PC-3 (cell line): ENCODE results near the gene ZKSCAN4. TPM values are rescaled to one million over a fixed set of nuclear protein-coding genes. Genes with fewer than 3 reads are reported as not detected.
A peak's percentile ranks its signal among the peaks of the same experiment; 100 is the strongest.

Source experiments
- ATAC-seq: fragments of 200-7000 bp; cut with Tn5 transposase; 2 replicates; pipeline ENCODE4 v1.9.1; 2020; ENCODE audit warnings: mild to moderate bottlenecking, moderate library complexity
- BruUV-seq: library from RNA; stranded (reverse); fragments of 400-500 nt; replicated peaks from 2 replicates; lab custom pipeline; 2021; lab: Mats Ljungman, UMichigan
- CTCF ChIA-PET: fragments of 300-600 bp; sonication (Branson Sonifier 250); formaldehyde crosslinking; loops from one replicate; lab custom pipeline; 2022; ENCODE audit warnings: antibody characterized with exemption; lab: Charles Lee
- POLR2A ChIA-PET: fragments of 300-600 bp; sonication (Branson Sonifier 250); formaldehyde crosslinking; loops from one replicate; lab custom pipeline; 2022; ENCODE audit warnings: antibody characterized with exemption; ENCODE audit not compliant: unreplicated experiment; lab: Charles Lee
- DNase-seq: peaks from one replicate; pipeline ENCODE4 v3.0.0-alpha.2; 2015
- H2AFZ ChIP-seq: fragments of 300-600 bp; sonication (generic); 2 replicates; pipeline ENCODE4 v1.6.0; 2016; ENCODE audit warnings: antibody characterized with exemption, low read length
- H3F3A ChIP-seq: fragments of 300-600 bp; sonication (generic); one replicate; pipeline ENCODE4 v1.6.0; 2017; ENCODE audit warnings: antibody characterized with exemption, low read length, control low read depth, mild to moderate bottlenecking; ENCODE audit not compliant: unreplicated experiment
- H3K27ac ChIP-seq: fragments of 300-600 bp; sonication (generic); 2 replicates; pipeline ENCODE4 v1.5.1; 2016; ENCODE audit warnings: mild to moderate bottlenecking, low read length
- H3K27me3 ChIP-seq: fragments of 300-600 bp; sonication (generic); 2 replicates; pipeline ENCODE4 v1.6.1; 2016; ENCODE audit warnings: low read length, mixed read lengths
- H3K36me3 ChIP-seq: fragments of 300-600 bp; sonication (generic); 2 replicates; pipeline ENCODE4 v1.6.1; 2016; ENCODE audit warnings: low read depth, mixed run types, low read length, mixed read lengths
- H3K4me1 ChIP-seq: fragments of 300-600 bp; sonication (generic); 2 replicates; pipeline ENCODE4 v1.5.1; 2016; ENCODE audit warnings: low read length; ENCODE audit not compliant: insufficient read depth
- H3K4me2 ChIP-seq: fragments of 300-600 bp; sonication (generic); 2 replicates; pipeline ENCODE4 v1.6.0; 2016; ENCODE audit warnings: low read length
- H3K4me3 ChIP-seq: fragments of 300-600 bp; sonication (generic); 2 replicates; pipeline ENCODE4 v1.5.1; 2016; ENCODE audit warnings: mild to moderate bottlenecking, low read length, mixed read lengths
- H3K79me2 ChIP-seq: fragments of 300-600 bp; sonication (generic); 2 replicates; pipeline ENCODE4 v1.6.1; 2017; ENCODE audit warnings: low read length, mixed read lengths
- H3K9ac ChIP-seq: fragments of 300-600 bp; sonication (generic); 2 replicates; pipeline ENCODE4 v1.6.0; 2016; ENCODE audit warnings: mild to moderate bottlenecking, low read length
- H3K9me2 ChIP-seq: fragments of 300-600 bp; sonication (generic); replicated peaks from 2 replicates; pipeline ENCODE4 v1.6.1; 2016; ENCODE audit warnings: mixed run types, low read length, mixed read lengths
- H3K9me3 ChIP-seq: fragments of 300-600 bp; sonication (generic); 2 replicates; pipeline ENCODE4 v1.6.1; 2016; ENCODE audit warnings: low read length, mixed read lengths
- H4K20me1 ChIP-seq: fragments of 300-600 bp; sonication (generic); 2 replicates; pipeline ENCODE4 v1.6.1; 2016; ENCODE audit warnings: low read length, mixed read lengths
- CTCF ChIP-seq: fragments of 300-600 bp; sonication (generic); conservative IDR thresholded peaks from 2 replicates; pipeline ENCODE4 v1.5.1; 2017; ENCODE audit warnings: antibody characterized with exemption, low read depth, mild to moderate bottlenecking, low read length
- EZH2 ChIP-seq: fragments of 300-600 bp; sonication (generic); IDR thresholded peaks from one replicate; pipeline ENCODE4 v1.6.1; 2017; ENCODE audit warnings: antibody characterized with exemption, mild to moderate bottlenecking, low read length; ENCODE audit not compliant: unreplicated experiment
- EZH2phosphoT487 ChIP-seq: fragments of 300-600 bp; sonication (generic); IDR thresholded peaks from 2 replicates; pipeline ENCODE4 v1.6.1; 2018; ENCODE audit warnings: mild to moderate bottlenecking, antibody characterized with exemption, low read length, borderline replicate concordance
- intact Hi-C: fragments of 100-400 bp; cut with micrococcal nuclease; formaldehyde crosslinking; loops from 2 replicates; pipeline ENCODE4 v1.9.0; 2023
- total RNA-seq: library from RNA; depleted of rRNA; stranded (reverse); fragments of >200 nt; gene quantifications from 2 replicates; pipeline ENCODE4 v1.2.3, GENCODE V29; 2014

ZKSCAN4 gene
- total RNA-seq, 1 experiment from 2014 or later, result 2.3 TPM

- CTCF ChIA-PET, result interaction anchor here (1.6 kb wide), 1 partner anchor 89 kb away, joined by 6 read pairs; no protein-coding TSS in a partner anchor
- Histone ChIP-seq H3K27ac (peak overlapping the region; percentile 48), H3K9me2 (no peaks in the 10 kb centered on the region), H3K36me3 (no peaks in the 10 kb centered on the region), H3F3A (peaks cover 5% of the 10 kb centered on the region), H2AFZ (peak overlapping the region; percentile 93), H3K9ac (peak overlapping the region; percentile 78), H3K79me2 (peaks cover 25% of the 10 kb centered on the region), H3K4me1 (peaks cover 28% of the 10 kb centered on the region), H3K4me3 (peak overlapping the region; percentile 86), H3K27me3 (no peaks in the 10 kb centered on the region), H3K4me2 (peak overlapping the region; percentile 82), H4K20me1 (no peaks in the 10 kb centered on the region), H3K9me3 (no peaks in the 10 kb centered on the region)
- intact Hi-C loops, result loop anchor here (2.0 to 5.0 kb wide), 3 partner anchors 71 to 134 kb away; partner anchors contain the start of genes ZKSCAN3 and ZSCAN31
- TSS peak; percentile 86 for BruUV-seq
- POLR2A ChIA-PET, result interaction anchor here (0.6 to 1.0 kb wide), 4 partner anchors 14 to 106 kb away, joined by 3 to 6 read pairs (median 4); partner anchors contain the start of gene PGBD1
- TF ChIP-seq EZH2 (no peak), CTCF (no peak), EZH2phosphoT487 (no peak)
- DNase-seq (no peak), ATAC-seq (no peak)
These were observed 14.5 kb upstream of the ZKSCAN4 start for GRCh38 chr6:28266563-28266961.

GRCh38 chr6:28264834-28265401 is 12.8 kb upstream of the ZKSCAN4 start:
- no peak overlapping the region for H2AFZ ChIP-seq
- H3K4me3 ChIP-seq, result no peak overlapping the region
- H3K27ac ChIP-seq, result no peak overlapping the region
- POLR2A ChIA-PET, result no interaction called here
- intact Hi-C loops, result loop anchor here (5.0 kb wide), 2 partner anchors 72 to 133 kb away; partner anchors contain the start of gene ZSCAN31
- no peaks in the 10 kb centered on the region for H3K27me3 ChIP-seq
- H3K79me2 ChIP-seq, result peaks cover 17% of the 10 kb centered on the region
- H4K20me1 ChIP-seq, result no peaks in the 10 kb centered on the region
- no TSS peak for BruUV-seq
- no peaks in the 10 kb centered on the region for H3K36me3 ChIP-seq
- DNase-seq (no peak), ATAC-seq (no peak)
- H3K9me2 ChIP-seq, result no peaks in the 10 kb centered on the region
- H3K4me2 ChIP-seq, result no peak overlapping the region
- TF ChIP-seq CTCF, result no peak
- TF ChIP-seq EZH2, result no peak
- TF ChIP-seq EZH2phosphoT487, result no peak
- CTCF ChIA-PET, result no interaction called here
- H3K9me3 ChIP-seq, result no peaks in the 10 kb centered on the region
- H3K9ac ChIP-seq, result no peak overlapping the region
- H3F3A ChIP-seq, result peaks cover 5% of the 10 kb centered on the region
- H3K4me1 ChIP-seq, result peaks cover 24% of the 10 kb centered on the region

- H3K27ac ChIP-seq, result no peak overlapping the region
- ChIA-PET CTCF (no interaction called here), POLR2A (no interaction called here)
- BruUV-seq, result no TSS peak
- H3K9me3 ChIP-seq, result no peaks in the 10 kb centered on the region
- H3K27me3 ChIP-seq, result no peaks in the 10 kb centered on the region
- H3F3A ChIP-seq, result peaks cover under 1% of the 10 kb centered on the region
- peaks cover 16% of the 10 kb centered on the region for H3K79me2 ChIP-seq
- H2AFZ ChIP-seq, result no peak overlapping the region
- H3K36me3 ChIP-seq, result no peaks in the 10 kb centered on the region
- H3K4me1 ChIP-seq, result peaks cover 18% of the 10 kb centered on the region
- DNase-seq (no peak), ATAC-seq (no peak)
- H3K9ac ChIP-seq, result no peak overlapping the region
- no peak overlapping the region for H3K4me3 ChIP-seq
- H4K20me1 ChIP-seq, result no peaks in the 10 kb centered on the region
- H3K9me2 ChIP-seq, result no peaks in the 10 kb centered on the region
- intact Hi-C loops, result no loop called here
- no peak overlapping the region for H3K4me2 ChIP-seq
- TF ChIP-seq EZH2phosphoT487, result no peak
- no peak for TF ChIP-seq EZH2
- TF ChIP-seq CTCF, result no peak
These were observed 11.9 kb upstream of the ZKSCAN4 start for GRCh38 chr6:28263922-28264321.
